ENCODE data around the gene PSG3.
"Not testable (repeated sequence)": the region's sequence is repeated elsewhere in the genome, so short reads cannot be mapped to it uniquely, and the experiment has no call there.

Gene PSG3

DNA sequence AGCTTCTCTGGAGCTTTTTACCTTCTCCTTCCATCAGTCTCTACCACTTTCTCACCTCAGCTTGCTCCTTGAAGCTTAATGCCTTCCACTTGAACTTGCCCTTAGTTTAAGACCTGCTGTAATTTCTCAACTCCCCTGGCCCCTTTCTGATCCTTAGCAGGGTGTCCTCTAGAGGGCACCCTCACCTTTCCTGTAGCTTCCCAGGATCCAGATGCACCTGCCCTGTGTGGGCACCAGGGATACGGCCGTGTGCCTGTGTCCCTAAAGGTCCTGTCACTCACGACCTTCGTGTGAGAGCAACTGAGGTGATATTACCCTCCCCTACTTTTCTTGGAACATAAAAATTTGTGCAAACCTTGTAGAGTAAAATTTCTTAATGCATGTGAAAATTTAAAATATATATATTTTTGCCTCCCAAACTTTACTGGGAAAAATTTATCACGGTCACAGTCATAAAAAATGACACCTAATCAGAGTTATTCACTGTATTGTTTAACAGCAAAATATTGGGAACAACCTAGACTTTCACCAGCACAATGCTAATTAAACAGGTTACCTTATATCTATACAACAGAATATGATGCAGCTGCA lies 46.4 kb downstream of the PSG3 start:
- no peak for DNase-seq

DNA sequence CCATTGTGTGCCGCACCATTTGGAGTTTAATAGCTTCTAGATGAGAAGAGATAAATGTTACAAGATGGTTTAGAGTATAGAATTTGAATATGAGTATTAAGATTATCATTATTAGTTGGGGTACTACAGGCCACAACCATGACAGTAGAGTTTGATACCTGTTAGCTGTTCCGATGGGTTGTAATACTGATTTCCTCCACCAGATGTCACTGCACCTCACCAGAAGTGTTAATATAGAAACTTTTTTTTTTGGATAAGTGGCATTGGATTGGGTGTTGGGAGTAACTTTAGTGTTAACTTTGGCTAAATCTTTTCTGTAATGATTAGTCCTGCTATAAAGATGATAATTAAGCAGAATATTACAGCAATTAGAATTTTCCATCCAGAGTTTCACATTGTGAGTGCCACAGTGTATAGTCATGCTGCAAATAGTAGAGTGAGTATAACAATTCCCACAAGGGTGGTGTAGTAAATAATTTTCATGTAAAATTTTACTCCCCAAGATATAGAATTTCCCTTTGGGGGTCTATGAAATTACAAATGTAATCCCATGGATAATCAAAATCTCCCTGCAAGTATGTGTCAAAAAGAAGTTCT lies 56.3 kb downstream of the PSG3 start:
- peak in 1 of 2 donors; percentile 14 for DNase-seq

DNA sequence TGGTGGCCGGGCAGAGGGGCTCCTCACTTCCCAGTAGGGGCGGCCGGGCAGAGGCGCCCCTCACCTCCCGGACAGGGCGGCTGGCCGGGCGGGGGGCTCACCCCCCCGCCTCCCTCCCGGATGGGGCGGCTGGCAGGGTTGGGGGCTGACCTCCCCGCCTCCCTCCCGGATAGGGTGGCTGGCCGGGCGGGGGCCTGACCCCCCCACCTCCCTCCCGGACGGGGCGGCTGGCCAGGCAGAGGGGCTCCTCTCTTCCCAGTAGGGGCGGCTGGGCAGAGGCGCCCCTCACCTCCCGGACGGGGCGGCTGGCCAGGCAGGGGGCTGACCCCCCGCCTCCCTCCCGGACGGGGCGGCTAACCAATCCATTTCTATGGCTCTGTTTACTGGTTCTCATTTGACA lies 64.0 kb downstream of the PSG3 start:
- not testable (repeated sequence) for DNase-seq

DNA sequence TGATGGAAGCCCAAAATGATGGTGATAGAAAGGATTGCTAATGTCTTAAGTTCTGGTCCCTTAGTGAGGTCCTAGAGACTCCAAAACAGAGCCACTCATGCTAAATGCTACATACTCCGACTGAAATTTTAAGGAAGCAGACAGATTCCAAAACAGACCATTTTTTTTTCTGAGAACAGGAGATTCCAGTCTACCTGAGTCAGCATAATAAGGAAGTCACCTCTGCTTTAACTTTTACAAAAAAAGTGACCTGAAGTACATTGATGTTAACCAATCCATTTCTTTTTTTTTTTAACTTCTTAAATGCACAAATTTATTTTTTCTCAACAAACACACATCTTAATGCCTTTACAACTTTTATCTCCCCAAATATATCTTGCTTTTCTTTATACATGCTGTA lies 65.7 kb downstream of the PSG3 start:
- not testable (repeated sequence) for DNase-seq

Data from activated CD4-positive, alpha-beta T cell treated with anti-CD3 and anti-CD28 coated beads for 4 hours (primary cell).